Neural progenitor cell (in vitro differentiated cells): ENCODE data around the gene PLCH2. TPM values are rescaled to one million over a fixed set of nuclear protein-coding genes. Genes with fewer than 3 reads are reported as not detected.

Experiments used
- DNase-seq: peaks from one replicate; pipeline ENCODE4 v3.0.0-alpha.2; 2016; ENCODE audit warnings: low spot score
- H2AFZ ChIP-seq: fragments of 200-600 bp; sonication (generic); replicated peaks from 2 replicates; pipeline ENCODE4 v1.6.1; 2016; ENCODE audit warnings: antibody characterized with exemption
- H3F3A ChIP-seq: fragments of 200-600 bp; sonication (generic); 2 replicates; pipeline ENCODE4 v1.6.1; 2016; ENCODE audit warnings: antibody characterized with exemption, low read depth
- H3K27ac ChIP-seq: fragments of 200-600 bp; sonication (generic); 2 replicates; pipeline ENCODE4 v1.5.1; 2016; ENCODE audit warnings: mild to moderate bottlenecking
- H3K27me3 ChIP-seq: fragments of 200-600 bp; sonication (generic); 2 replicates; pipeline ENCODE4 v1.6.1; 2016; ENCODE audit warnings: mild to moderate bottlenecking, moderate library complexity
- H3K36me3 ChIP-seq: fragments of 200-600 bp; sonication (generic); 2 replicates; pipeline ENCODE4 v1.5.1; 2016
- H3K4me1 ChIP-seq: fragments of 200-600 bp; sonication (generic); 2 replicates; pipeline ENCODE4 v1.6.1; 2016; ENCODE audit warnings: mixed run types
- H3K4me2 ChIP-seq: fragments of 200-600 bp; sonication (generic); 2 replicates; pipeline ENCODE4 v1.6.1; 2016
- H3K4me3 ChIP-seq: fragments of 200-600 bp; sonication (generic); 2 replicates; pipeline ENCODE4 v1.5.1; 2016
- H3K79me2 ChIP-seq: fragments of 200-600 bp; sonication (generic); 2 replicates; pipeline ENCODE4 v1.6.1; 2016; ENCODE audit warnings: low read depth
- H3K9ac ChIP-seq: fragments of 200-600 bp; sonication (generic); 2 replicates; pipeline ENCODE4 v1.6.1; 2016
- H3K9me3 ChIP-seq: fragments of 200-600 bp; sonication (generic); 2 replicates; pipeline ENCODE4 v1.5.1; 2016; ENCODE audit warnings: low read depth
- H4K20me1 ChIP-seq: fragments of 200-600 bp; sonication (generic); 2 replicates; pipeline ENCODE4 v1.6.1; 2016; ENCODE audit warnings: low read depth
- H3K27ac Mint-ChIP-seq: 3 replicates; pipeline ENCODE4 v1.8.0; 2021; ENCODE audit warnings: mixed read lengths
- H3K27me3 Mint-ChIP-seq: 2 replicates; pipeline ENCODE4 v1.8.0; 2022; ENCODE audit warnings: low read depth, mild to moderate bottlenecking, inconsistent platforms, moderate library complexity, mixed read lengths; ENCODE audit not compliant: insufficient read depth
- H3K36me3 Mint-ChIP-seq: 3 replicates; pipeline ENCODE4 v1.8.0; 2021; ENCODE audit warnings: mixed read lengths
- H3K4me1 Mint-ChIP-seq: 3 replicates; pipeline ENCODE4 v1.8.0; 2021; ENCODE audit warnings: mixed read lengths
- H3K4me3 Mint-ChIP-seq: 3 replicates; pipeline ENCODE4 v1.8.0; 2021; ENCODE audit warnings: mild to moderate bottlenecking, moderate library complexity, mixed read lengths
- H3K9me3 Mint-ChIP-seq: 3 replicates; pipeline ENCODE4 v1.8.0; 2020; ENCODE audit warnings: mixed read lengths
- EZH2 ChIP-seq: fragments of 200-600 bp; sonication (generic); IDR thresholded peaks from 2 replicates; pipeline ENCODE4 v1.6.1; 2017; ENCODE audit warnings: antibody characterized with exemption, mild to moderate bottlenecking, moderate library complexity
- EZH2phosphoT487 ChIP-seq: fragments of 200-600 bp; sonication (generic); IDR thresholded peaks from 2 replicates; pipeline ENCODE4 v1.6.1; 2017; ENCODE audit warnings: antibody characterized with exemption
- total RNA-seq: library from RNA; depleted of rRNA; stranded (reverse); fragments of >200 nt; gene quantifications from 2 replicates; pipeline ENCODE4 v1.2.3, GENCODE V29; 2015; ENCODE audit warnings: low replicate concordance
- TF ChIP-seq, protein P1 (sequence below): fragments of 200-600 bp; sonication (generic); IDR thresholded peaks from 2 replicates; pipeline ENCODE4 v1.5.1; 2017; ENCODE audit warnings: antibody characterized with exemption, mild to moderate bottlenecking

The PLCH2 gene
- total RNA-seq, 1 donor from 2014 or later = 0.54 TPM

DNA sequence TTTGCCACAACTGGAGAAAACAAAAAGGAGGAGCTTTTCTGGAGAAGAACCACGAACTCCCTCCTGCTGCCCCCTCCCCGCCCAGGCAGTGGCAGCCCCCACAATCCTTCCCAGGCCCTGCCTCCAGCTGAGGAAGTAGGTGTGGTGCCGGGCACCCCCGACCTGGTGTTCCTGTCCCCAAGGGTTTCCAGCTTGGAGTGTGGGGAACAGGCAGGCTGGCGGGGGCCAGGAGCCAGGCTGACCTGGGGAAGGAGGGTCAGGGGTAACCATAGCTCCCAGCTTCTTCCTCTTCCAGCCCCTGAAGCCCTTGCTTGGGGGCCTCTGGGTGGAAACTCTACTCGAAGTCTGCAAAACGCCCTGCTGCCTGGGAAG lies 58.2 kb downstream of the PLCH2 start:
- no peak overlapping the region for H3K9ac ChIP-seq
- peaks cover 56% of the 10 kb centered on the region for H3K4me1 Mint-ChIP-seq
- DNase-seq = no peak
- H3K36me3 ChIP-seq = no peaks in the 10 kb centered on the region
- TF ChIP-seq, protein P1, sequence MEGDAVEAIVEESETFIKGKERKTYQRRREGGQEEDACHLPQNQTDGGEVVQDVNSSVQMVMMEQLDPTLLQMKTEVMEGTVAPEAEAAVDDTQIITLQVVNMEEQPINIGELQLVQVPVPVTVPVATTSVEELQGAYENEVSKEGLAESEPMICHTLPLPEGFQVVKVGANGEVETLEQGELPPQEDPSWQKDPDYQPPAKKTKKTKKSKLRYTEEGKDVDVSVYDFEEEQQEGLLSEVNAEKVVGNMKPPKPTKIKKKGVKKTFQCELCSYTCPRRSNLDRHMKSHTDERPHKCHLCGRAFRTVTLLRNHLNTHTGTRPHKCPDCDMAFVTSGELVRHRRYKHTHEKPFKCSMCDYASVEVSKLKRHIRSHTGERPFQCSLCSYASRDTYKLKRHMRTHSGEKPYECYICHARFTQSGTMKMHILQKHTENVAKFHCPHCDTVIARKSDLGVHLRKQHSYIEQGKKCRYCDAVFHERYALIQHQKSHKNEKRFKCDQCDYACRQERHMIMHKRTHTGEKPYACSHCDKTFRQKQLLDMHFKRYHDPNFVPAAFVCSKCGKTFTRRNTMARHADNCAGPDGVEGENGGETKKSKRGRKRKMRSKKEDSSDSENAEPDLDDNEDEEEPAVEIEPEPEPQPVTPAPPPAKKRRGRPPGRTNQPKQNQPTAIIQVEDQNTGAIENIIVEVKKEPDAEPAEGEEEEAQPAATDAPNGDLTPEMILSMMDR = no peak
- no peak for TF ChIP-seq EZH2
- TF ChIP-seq EZH2phosphoT487 = no peak
- H3K4me2 ChIP-seq = no peak overlapping the region
- peaks cover 49% of the 10 kb centered on the region for H3K4me1 ChIP-seq
- no peak overlapping the region for H3K27ac ChIP-seq
- no peak overlapping the region for H3K27ac Mint-ChIP-seq
- no peak overlapping the region for H3K4me3 Mint-ChIP-seq
- no peak overlapping the region for H2AFZ ChIP-seq
- H3K9me3 ChIP-seq = no peaks in the 10 kb centered on the region
- H3K9me3 Mint-ChIP-seq = no peaks in the 10 kb centered on the region
- peaks cover 30% of the 10 kb centered on the region for H3K27me3 Mint-ChIP-seq
- H4K20me1 ChIP-seq = peaks cover 4% of the 10 kb centered on the region
- H3K4me3 ChIP-seq = no peak overlapping the region
- no peaks in the 10 kb centered on the region for H3K36me3 Mint-ChIP-seq
- H3K27me3 ChIP-seq = peaks cover 100% of the 10 kb centered on the region
- H3K79me2 ChIP-seq = no peaks in the 10 kb centered on the region
- peaks cover 14% of the 10 kb centered on the region for H3F3A ChIP-seq

DNA sequence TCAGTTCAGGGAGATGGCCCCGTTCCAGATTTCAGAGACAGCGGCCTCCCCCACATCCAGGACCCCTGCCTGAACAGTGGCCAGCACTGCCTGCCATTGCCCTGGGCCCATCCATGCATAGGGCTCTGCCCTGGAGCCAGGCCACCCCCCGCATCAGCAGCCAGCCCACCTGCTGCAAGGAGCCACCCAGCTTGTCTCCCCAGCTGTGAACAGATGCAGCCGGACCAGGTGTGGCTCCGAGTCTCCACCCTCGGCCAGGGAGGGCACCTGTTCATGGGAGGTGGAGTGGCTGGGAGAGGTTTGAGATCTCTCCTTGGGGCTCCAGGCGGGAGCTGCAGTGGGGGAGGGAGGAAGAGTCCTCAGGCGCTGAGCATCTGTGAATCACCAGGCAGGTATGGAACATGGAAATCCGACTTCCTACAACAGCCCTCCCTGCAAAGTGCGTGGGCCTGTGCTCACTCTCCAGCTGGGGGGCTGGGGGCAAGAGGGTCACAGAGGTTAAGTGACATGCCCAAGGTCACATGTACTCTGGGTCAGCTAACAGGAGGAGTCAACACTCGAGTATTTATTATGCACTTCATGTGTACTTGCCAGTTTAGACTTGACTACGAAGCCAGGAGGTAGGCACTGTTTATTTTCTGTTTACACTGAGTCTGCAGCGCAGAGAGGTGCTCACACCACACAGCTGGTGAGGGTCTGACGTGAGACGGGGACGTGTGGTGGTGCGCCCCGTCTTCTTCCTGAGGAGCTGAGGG lies 58.8 kb downstream of the PLCH2 start:
- Mint-ChIP-seq H3K4me3 (peak overlapping the region; percentile 68), H3K4me1 (peaks cover 56% of the 10 kb centered on the region), H3K27ac (peak overlapping the region; percentile 92), H3K27me3 (peaks cover 32% of the 10 kb centered on the region), H3K9me3 (no peaks in the 10 kb centered on the region), H3K36me3 (no peaks in the 10 kb centered on the region)
- H3K4me3 ChIP-seq = no peak overlapping the region
- DNase-seq = no peak
- peaks cover 100% of the 10 kb centered on the region for H3K27me3 ChIP-seq
- no peaks in the 10 kb centered on the region for H3K9me3 ChIP-seq
- peak overlapping the region; percentile 21 for H3K4me2 ChIP-seq
- no peak overlapping the region for H2AFZ ChIP-seq
- no peak overlapping the region for H3K27ac ChIP-seq
- no peaks in the 10 kb centered on the region for H3K36me3 ChIP-seq
- no peaks in the 10 kb centered on the region for H3K79me2 ChIP-seq
- peaks cover 50% of the 10 kb centered on the region for H3K4me1 ChIP-seq
- TF ChIP-seq, protein P1 = no peak
- no peak overlapping the region for H3K9ac ChIP-seq
- H4K20me1 ChIP-seq = peaks cover 2% of the 10 kb centered on the region
- peaks cover 16% of the 10 kb centered on the region for H3F3A ChIP-seq

DNA sequence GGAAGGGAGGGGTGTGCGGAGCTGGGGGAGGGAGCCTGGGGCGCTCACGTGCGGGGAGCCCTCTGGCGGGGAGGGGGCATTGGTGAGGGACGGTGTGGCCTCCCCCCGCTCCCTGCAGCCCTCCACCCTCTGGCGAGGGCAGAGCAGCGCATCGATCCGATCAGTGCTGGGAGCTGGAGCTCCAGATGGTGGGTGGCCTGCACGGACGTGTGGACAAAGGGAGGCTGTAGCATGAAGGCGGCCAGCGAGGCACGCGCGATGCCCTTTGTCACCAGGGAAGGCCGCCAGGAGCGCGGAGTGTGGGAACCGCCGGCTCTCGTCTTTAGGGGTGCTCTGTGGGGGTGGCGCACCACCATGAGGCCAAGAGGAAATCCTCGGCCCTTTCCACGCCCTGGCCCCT lies 59.4 kb downstream of the PLCH2 start:
- H3K4me3 ChIP-seq = no peak overlapping the region
- H3K4me1 ChIP-seq = peaks cover 54% of the 10 kb centered on the region
- Mint-ChIP-seq H3K9me3 (no peaks in the 10 kb centered on the region), H3K27ac (no peak overlapping the region), H3K4me3 (no peak overlapping the region), H3K36me3 (no peaks in the 10 kb centered on the region), H3K27me3 (peaks cover 32% of the 10 kb centered on the region), H3K4me1 (peaks cover 56% of the 10 kb centered on the region)
- H2AFZ ChIP-seq = no peak overlapping the region
- DNase-seq = peak; percentile 87
- H3K36me3 ChIP-seq = no peaks in the 10 kb centered on the region
- H3K79me2 ChIP-seq = no peaks in the 10 kb centered on the region
- H3K9ac ChIP-seq = no peak overlapping the region
- H3F3A ChIP-seq = peaks cover 20% of the 10 kb centered on the region
- no peak for TF ChIP-seq EZH2
- H3K27me3 ChIP-seq = peaks cover 100% of the 10 kb centered on the region
- H4K20me1 ChIP-seq = no peaks in the 10 kb centered on the region
- H3K4me2 ChIP-seq = peak overlapping the region; percentile 21
- no peak overlapping the region for H3K27ac ChIP-seq
- no peaks in the 10 kb centered on the region for H3K9me3 ChIP-seq

DNA sequence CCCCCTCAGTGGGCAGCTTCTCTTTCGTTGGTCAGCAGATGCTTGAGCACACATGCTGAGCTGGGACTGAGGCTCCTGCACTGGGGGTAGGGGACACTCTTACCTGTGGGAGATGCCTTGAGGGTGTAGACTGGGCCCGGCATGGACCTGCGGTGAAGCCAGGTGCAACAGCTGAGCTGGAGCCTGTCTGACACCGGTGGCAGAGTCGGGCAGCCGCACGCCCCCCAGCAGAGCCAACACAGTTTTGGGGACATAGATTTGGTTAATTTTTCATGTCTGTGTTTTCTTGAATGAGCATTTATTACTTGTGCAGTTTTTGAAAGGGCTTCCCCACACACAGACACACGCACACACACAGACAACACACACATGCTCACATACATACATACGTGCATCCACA lies 59.9 kb downstream of the PLCH2 start:
- Histone ChIP-seq H3K36me3 (no peaks in the 10 kb centered on the region), H3K79me2 (no peaks in the 10 kb centered on the region), H3K9ac (no peak overlapping the region), H3K4me3 (no peak overlapping the region), H4K20me1 (no peaks in the 10 kb centered on the region), H3F3A (peaks cover 20% of the 10 kb centered on the region), H3K4me2 (peak overlapping the region; percentile 21), H3K27me3 (peaks cover 97% of the 10 kb centered on the region), H3K4me1 (peaks cover 52% of the 10 kb centered on the region), H3K9me3 (no peaks in the 10 kb centered on the region), H2AFZ (no peak overlapping the region), H3K27ac (no peak overlapping the region)
- Mint-ChIP-seq H3K27ac (peak overlapping the region; percentile 18), H3K9me3 (no peaks in the 10 kb centered on the region), H3K27me3 (peaks cover 32% of the 10 kb centered on the region), H3K36me3 (no peaks in the 10 kb centered on the region), H3K4me1 (peaks cover 54% of the 10 kb centered on the region), H3K4me3 (peak overlapping the region; percentile 2)
- no peak for DNase-seq
- TF ChIP-seq EZH2phosphoT487 (no peak), EZH2 (no peak)
- TF ChIP-seq, protein P1 = no peak
